GM10266 (cell line): ENCODE results near the gene RIPOR2.

Experiments
- DNase-seq: peaks from one replicate; pipeline ENCODE4 v3.0.0; 2012; ENCODE audit errors: extremely low spot score
- CTCF ChIP-seq: IDR thresholded peaks from 2 replicates; pipeline ENCODE4 v1.5.1; 2012; ENCODE audit warnings: mild to moderate bottlenecking, low read depth; ENCODE audit not compliant: control insufficient read depth, insufficient read depth; ENCODE audit errors: missing control alignments

RIPOR2 gene

GRCh38 chr6:24963887-24964570 lies 28.3 kb upstream of the RIPOR2 start:
- TF ChIP-seq CTCF = no peak
- DNase-seq = no peak

GRCh38 chr6:24963339-24963738 lies 27.6 kb upstream of the RIPOR2 start:
- no peak for TF ChIP-seq CTCF
- DNase-seq = no peak

- DNase-seq = no peak
- TF ChIP-seq CTCF = no peak
These were observed 26.1 kb upstream of the RIPOR2 start for GRCh38 chr6:24961852-24962251.

GRCh38 chr6:24960991-24961475 lies 25.3 kb upstream of the RIPOR2 start:
- TF ChIP-seq CTCF = no peak
- no peak for DNase-seq

GRCh38 chr6:24959319-24959718 lies 23.6 kb upstream of the RIPOR2 start:
- no peak for DNase-seq
- TF ChIP-seq CTCF = no peak

GRCh38 chr6:24957199-24957598 lies 21.4 kb upstream of the RIPOR2 start:
- TF ChIP-seq CTCF = no peak
- DNase-seq = no peak

DNA sequence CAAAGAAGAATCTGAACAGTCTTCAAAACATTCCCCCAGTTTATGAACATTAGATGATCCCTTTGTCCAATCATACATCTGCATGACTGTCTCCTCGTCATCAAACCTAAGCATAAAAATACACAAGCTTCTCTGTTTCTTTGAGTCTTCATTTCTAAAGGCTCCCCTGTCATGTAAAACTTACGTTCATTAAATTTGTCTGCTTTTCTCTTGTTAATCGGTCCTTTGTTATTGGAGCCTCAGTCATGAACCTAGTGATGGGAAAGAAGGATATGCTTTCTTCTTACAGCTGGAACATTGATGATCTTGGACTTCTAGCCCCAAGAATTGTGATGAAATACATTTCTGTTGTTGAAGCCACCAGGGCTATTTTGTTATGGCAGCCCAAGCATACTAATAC lies 18.0 kb upstream of the RIPOR2 start:
- TF ChIP-seq CTCF = no peak
- no peak for DNase-seq
